ENCODE measurements around the gene SSNA1.

Gene SSNA1

DNA sequence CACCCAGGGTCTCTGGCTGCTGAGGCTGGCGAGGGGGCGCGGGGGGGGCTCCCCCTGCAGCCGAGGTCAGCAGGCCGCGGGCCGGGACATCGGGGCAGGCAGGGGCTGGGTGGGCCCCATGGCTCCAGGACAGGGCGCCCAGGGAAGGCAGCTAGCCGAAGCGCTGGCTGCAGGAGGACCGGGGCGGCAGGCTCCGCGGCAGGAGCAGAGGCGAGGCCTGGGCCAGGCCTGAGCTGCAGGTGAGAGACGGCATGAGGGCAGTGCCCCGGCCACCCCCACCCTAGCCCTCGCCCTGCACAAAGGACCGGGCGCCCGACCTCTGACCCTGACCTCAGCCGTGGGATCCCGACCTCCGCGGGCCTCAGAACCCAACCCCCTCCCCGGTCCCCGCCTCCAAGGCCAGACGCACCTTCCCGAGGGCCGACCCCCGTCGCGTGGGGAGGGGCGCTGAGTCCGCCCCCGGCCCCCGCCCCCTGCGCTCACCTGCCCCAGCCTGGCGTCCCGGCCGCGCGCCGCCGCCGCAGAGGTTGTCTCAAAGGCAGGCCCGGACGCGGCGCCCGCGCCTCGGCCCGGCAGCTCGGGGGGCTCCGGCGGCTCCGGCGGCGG lies 33.1 kb downstream of the SSNA1 start:
- no peak for DNase-seq (ENCODE audit: low spot score)

GRCh38 chr9:137222190-137223077 lies 34.0 kb downstream of the SSNA1 start, which contains the start of gene RNF208:
Gene RNF208 (minus strand): TSS chr9:137222240. CDS start chr9:137221212, 1,028 bp downstream.
- no peak for DNase-seq (ENCODE audit: low spot score)

GRCh38 chr9:137223078-137223970 lies 34.8 kb downstream of the SSNA1 start:
- peak; percentile 99 for DNase-seq (ENCODE audit: low spot score)

GRCh38 chr9:137224830-137225694 lies 36.6 kb downstream of the SSNA1 start, which contains the start of gene CYSRT1:
Gene CYSRT1 (plus strand): TSS chr9:137225174. CDS start chr9:137225622, 448 bp downstream.
- DNase-seq (ENCODE audit: low spot score) = no peak

DNA sequence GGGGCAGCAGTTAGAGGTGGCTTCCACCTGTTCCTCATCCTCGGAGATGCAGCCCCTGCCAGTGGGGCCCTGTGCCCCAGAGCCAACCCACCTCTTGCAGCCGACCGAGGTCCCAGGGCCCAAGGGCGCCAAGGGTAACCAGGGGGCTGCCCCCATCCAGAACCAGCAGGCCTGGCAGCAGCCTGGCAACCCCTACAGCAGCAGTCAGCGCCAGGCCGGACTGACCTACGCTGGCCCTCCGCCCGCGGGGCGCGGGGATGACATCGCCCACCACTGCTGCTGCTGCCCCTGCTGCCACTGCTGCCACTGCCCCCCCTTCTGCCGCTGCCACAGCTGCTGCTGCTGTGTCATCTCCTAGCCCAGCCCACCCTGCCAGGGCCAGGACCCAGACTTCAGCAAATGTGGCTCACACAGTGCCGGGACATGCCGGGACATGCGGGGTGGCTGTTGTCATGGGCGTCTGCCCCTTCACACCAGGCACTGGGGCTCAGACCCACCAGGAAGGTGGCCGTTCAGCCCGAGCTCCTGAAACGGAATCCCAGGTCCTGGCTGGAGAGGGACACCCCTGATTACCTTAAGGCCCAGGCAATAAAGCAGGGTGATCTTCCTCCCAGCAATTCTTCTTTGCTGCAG lies 37.3 kb downstream of the SSNA1 start:
- DNase-seq (ENCODE audit: low spot score) = no peak

- DNase-seq (ENCODE audit: low spot score) = no peak
Measured at GRCh38 chr9:137226338-137227053, 38.0 kb downstream of the SSNA1 start.

- DNase-seq (ENCODE audit: low spot score) = peak; percentile 78
Measured at GRCh38 chr9:137227054-137227852, 38.8 kb downstream of the SSNA1 start, which contains the start of gene RNF224. Gene RNF224 (plus strand): TSS chr9:137227502. CDS start chr9:137228336, 834 bp downstream.

GRCh38 chr9:137227853-137228505 lies 39.5 kb downstream of the SSNA1 start:
- DNase-seq (ENCODE audit: low spot score) = no peak

DNA sequence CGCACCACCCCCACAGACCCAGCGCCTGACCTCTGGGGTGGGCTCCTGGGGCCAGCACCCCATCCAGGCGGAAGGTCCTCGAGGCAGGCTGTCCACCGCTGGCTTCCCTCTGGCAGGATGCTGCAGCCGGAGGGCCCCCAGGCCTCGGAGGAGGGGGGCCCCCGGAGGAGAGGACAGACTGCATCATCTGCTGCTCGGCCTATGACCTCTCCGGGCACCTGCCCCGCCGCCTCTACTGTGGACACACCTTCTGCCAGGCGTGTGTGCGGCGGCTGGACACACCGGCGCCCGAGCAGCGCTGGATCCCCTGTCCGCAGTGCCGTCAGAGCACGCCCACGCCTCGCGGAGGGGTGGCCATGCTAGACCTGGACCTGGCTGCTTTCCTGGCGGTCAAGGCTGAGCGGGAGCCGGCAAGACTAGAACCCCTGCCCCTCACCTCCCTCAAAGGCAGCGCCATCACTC lies 40.1 kb downstream of the SSNA1 start:
- DNase-seq (ENCODE audit: low spot score) = no peak

DNA sequence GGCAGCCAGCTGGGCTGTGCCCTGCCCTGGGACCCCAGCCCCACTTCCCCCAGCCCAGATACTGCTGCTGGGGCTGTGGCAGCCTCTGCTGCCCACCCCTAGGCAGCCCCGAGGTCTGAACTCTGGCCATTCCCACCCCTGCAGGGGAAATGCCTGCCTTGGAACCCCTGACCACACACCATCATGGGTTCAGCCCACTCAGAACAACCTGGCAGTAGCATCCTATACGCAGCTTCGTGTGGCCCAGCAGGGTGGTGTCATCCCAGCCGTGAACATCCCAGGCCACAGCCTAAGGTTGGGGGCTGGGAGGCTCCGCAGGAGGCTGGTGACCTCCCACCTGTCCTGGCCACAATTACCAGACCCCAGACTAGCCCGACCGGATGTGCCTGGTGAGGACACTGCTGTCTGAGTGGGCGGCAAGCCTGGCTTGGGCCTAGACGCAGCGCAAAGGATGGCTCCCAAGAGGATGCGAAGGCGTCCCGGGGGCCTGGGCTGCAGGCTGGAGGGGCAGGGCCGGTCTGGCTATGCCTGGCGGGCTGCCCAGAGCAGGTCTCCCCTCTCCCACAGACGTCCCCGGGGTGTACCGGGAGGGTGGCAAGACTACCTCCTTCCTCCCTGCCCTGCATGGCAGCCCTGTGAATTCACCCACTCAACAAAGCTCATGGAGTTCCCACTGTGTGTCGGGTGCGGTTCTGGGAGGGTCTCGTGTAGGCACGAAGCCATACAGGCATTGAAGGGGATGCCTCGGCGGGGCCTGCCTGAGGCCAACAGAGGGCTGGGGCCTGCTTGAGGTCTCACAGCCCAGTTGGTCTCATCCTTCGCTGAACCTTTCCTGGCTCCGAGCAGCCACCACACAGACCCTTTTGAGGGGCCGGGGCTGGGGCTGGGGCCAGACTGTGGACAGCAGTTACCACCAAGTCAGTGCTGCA lies 40.8 kb downstream of the SSNA1 start:
- DNase-seq (ENCODE audit: low spot score) = no peak

GRCh38 chr9:137229903-137230704 lies 41.6 kb downstream of the SSNA1 start:
- DNase-seq (ENCODE audit: low spot score) = no peak

DNA sequence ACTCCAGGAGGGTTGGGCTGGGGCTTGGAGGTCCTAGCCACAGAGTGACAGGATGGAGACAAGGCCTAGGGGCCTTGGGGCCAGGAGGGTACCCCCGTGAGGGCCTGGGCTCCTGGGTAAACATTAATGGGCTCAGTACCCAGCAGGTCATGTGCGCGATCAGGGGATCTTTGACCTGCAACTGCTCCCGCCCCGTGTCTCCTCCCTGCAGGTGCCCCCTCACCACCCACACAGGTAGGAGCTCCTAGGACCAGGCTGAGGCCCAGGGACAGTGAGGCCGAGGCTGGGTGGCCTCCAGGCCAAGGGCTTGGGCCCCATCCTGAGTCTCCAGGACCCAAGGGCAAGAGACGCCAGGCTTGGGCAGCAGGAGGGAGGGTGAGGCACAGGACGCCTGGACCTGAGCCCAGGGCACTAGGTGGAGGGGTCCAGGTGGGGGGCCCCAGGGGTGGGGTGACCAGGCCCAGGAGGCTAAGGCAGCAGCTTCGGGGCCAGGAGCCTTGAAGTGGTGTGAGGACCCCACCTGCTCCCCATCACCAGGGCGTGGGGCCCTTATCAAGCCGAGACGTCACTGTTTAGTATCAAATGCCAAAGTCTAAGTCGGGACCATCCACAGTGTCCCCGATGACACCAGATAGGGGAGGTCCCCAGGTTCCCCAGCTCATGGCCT lies 42.4 kb downstream of the SSNA1 start, which contains the start of gene SLC34A3:
TSS of gene SLC34A3 (plus strand) at position 197 of the 667 bp plus-strand sequence. CDS start 802 bp downstream, outside the sequence.
- no peak for DNase-seq (ENCODE audit: low spot score)

- no peak for DNase-seq (ENCODE audit: low spot score)
Measured at GRCh38 chr9:137231372-137232039, 43.0 kb downstream of the SSNA1 start.

DNA sequence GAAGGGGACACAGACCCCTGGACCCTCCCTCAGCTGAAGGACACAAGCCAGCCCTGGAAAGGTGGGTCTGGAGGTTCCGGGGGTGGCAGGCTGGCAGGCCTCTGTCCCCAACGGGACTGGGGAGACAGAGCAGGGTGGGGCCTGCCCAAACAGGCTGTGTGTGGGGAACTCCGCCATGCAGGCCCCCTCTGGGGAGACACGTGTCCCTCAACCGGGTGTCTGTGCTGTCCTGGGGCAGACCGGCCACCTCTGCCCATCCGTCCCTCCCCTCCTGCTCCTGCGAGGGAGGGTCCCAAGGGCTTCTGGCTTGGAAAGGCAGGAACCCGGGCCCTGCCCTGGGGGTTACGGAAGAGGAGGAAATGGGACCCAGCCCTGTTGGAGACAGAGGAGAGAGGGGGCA lies 43.6 kb downstream of the SSNA1 start:
- DNase-seq (ENCODE audit: low spot score) = no peak

DNA sequence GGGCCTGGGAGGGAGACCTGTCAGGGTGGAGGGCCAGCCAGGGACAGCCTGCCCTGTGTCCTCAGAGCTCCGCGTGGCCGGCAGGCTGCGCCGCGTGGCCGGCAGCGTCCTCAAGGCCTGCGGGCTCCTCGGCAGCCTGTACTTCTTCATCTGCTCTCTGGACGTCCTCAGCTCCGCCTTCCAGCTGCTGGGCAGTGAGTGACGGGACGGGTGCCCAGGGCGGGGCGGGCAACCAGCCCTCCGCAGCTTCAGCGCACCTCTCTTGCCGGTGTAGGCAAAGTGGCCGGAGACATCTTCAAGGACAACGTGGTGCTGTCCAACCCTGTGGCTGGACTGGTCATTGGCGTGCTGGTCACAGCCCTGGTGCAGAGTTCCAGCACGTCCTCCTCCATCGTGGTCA lies 44.0 kb downstream of the SSNA1 start:
- no peak for DNase-seq (ENCODE audit: low spot score)
